Measurements from ENCODE around the gene HNRNPH1.

The HNRNPH1 gene

GRCh38 chr5:179601871-179602625 is 21.4 kb downstream of the HNRNPH1 start:
- no peak for DNase-seq

- DNase-seq: no peak
These were observed 23.5 kb downstream of the HNRNPH1 start for GRCh38 chr5:179599973-179600372.

GRCh38 chr5:179599566-179599965 is 23.9 kb downstream of the HNRNPH1 start:
- DNase-seq: no peak

GRCh38 chr5:179599100-179599499 is 24.4 kb downstream of the HNRNPH1 start:
- no peak for DNase-seq

GRCh38 chr5:179596421-179596820 is 27.1 kb downstream of the HNRNPH1 start:
- DNase-seq: no peak

GRCh38 chr5:179595916-179596315 is 27.6 kb downstream of the HNRNPH1 start:
- DNase-seq: no peak

GRCh38 chr5:179588166-179588565 is 35.3 kb downstream of the HNRNPH1 start:
- no peak for DNase-seq

- DNase-seq: no peak
These were observed 37.5 kb downstream of the HNRNPH1 start for GRCh38 chr5:179585941-179586401.

- no peak for DNase-seq
These were observed 46.0 kb downstream of the HNRNPH1 start for GRCh38 chr5:179577286-179577960.

- DNase-seq: no peak
These were observed 51.1 kb downstream of the HNRNPH1 start for GRCh38 chr5:179572386-179572785.

- DNase-seq: no peak
These were observed 54.8 kb downstream of the HNRNPH1 start for GRCh38 chr5:179568721-179569120.

GRCh38 chr5:179564526-179564925 is 58.9 kb downstream of the HNRNPH1 start:
- DNase-seq: no peak
